GM18870 (cell line): ENCODE results near the gene UPB1.
A peak's percentile ranks its signal among the peaks of the same experiment; 100 is the strongest.
"Not testable (repeated sequence)": the region's sequence is repeated elsewhere in the genome, so short reads cannot be mapped to it uniquely, and the experiment has no call there.

Source experiments
- ATAC-seq: cut with Tn5 transposase; IDR thresholded peaks from one replicate; pipeline ENCODE4 v1.9.1; 2021; ENCODE audit warnings: moderate library complexity; ENCODE audit not compliant: unreplicated experiment

UPB1 gene

GRCh38 chr22:24529898-24530297, 34.8 kb downstream of the UPB1 start:
- ATAC-seq: no peak

GRCh38 chr22:24530968-24531367, 35.8 kb downstream of the UPB1 start:
- not testable (repeated sequence) for ATAC-seq

GRCh38 chr22:24532075-24532474, 36.9 kb downstream of the UPB1 start:
- no peak for ATAC-seq

GRCh38 chr22:24535348-24535747, 40.2 kb downstream of the UPB1 start:
- ATAC-seq: no peak

GRCh38 chr22:24536089-24536488, 41.0 kb downstream of the UPB1 start:
- ATAC-seq: no peak

GRCh38 chr22:24540470-24540869, 45.3 kb downstream of the UPB1 start:
- no peak for ATAC-seq

- no peak for ATAC-seq
These were observed 46.8 kb downstream of the UPB1 start for GRCh38 chr22:24541681-24542515.

- no peak for ATAC-seq
These were observed 47.5 kb downstream of the UPB1 start for GRCh38 chr22:24542641-24543040.

- no peak for ATAC-seq
These were observed 48.1 kb downstream of the UPB1 start for GRCh38 chr22:24543185-24543601.

GRCh38 chr22:24543679-24544243, 48.6 kb downstream of the UPB1 start:
- no peak for ATAC-seq

- ATAC-seq: no peak
These were observed 53.7 kb downstream of the UPB1 start for GRCh38 chr22:24548812-24549211.

GRCh38 chr22:24550028-24550901, 55.1 kb downstream of the UPB1 start:
- no peak for ATAC-seq

- no peak for ATAC-seq
These were observed 55.8 kb downstream of the UPB1 start for GRCh38 chr22:24550902-24551435.

GRCh38 chr22:24552503-24553286, 57.6 kb downstream of the UPB1 start:
- ATAC-seq: not testable (repeated sequence)

GRCh38 chr22:24553597-24554312, 58.6 kb downstream of the UPB1 start:
- no peak for ATAC-seq

GRCh38 chr22:24554313-24555164, 59.4 kb downstream of the UPB1 start, which contains the start of gene GUCD1:
Gene GUCD1, minus strand, starts transcription at chr22:24555138. Its CDS starts 147 bp downstream, at chr22:24554991.
- ATAC-seq: no peak

GRCh38 chr22:24555165-24556039, 60.3 kb downstream of the UPB1 start, which contains the start of gene SNRPD3:
Gene SNRPD3, plus strand, starts transcription at chr22:24555999. Its CDS starts 1,676 bp downstream, at chr22:24557675.
- ATAC-seq: peak; percentile 65

GRCh38 chr22:24559471-24559870, 64.3 kb downstream of the UPB1 start:
- ATAC-seq: no peak
